K562 (cell line): Measurements from ENCODE around the gene LRRC74B. TPM values are rescaled to one million over a fixed set of nuclear protein-coding genes. Genes with fewer than 3 reads are reported as not detected.
A peak's percentile ranks its signal among the peaks of the same experiment; 100 is the strongest.

Source experiments
- ATAC-seq: fragments of 200-7000 bp; cut with Tn5 transposase; 3 replicates; pipeline ENCODE4 v1.9.1; 2020; ENCODE audit warnings: moderate library complexity
- BruUV-seq: library from RNA; stranded (reverse); fragments of 400-500 nt; replicated peaks from 2 replicates; lab custom pipeline; 2021; lab: Mats Ljungman, UMichigan
- CTCF ChIA-PET: fragments of 300-600 bp; formaldehyde crosslinking; extraction: SDS; loops from one replicate; lab custom pipeline; 2021; ENCODE audit warnings: low intra/inter-chr PET ratio; lab: Yijun Ruan, JAX
- POLR2A ChIA-PET: fragments of 300-600, 350-650 bp; sonication (Branson Sonifier 250); formaldehyde crosslinking; extraction: SDS; loops from one replicate; lab custom pipeline; 2021; ENCODE audit warnings: antibody characterized with exemption, inconsistent platforms; lab: Yijun Ruan, JAX
- DNase-seq, 4 experiments: peaks; one replicate each; pipeline versions ENCODE4 v3.0.0 to v3.0.0-alpha.2; 2011 to 2018; ENCODE audit warnings: low spot score in 3 of 4, mixed read lengths in 3 of 4; ENCODE audit errors: extremely low read depth in 1 of 4
- FAIRE-seq: peaks from 2 replicates; lab custom pipeline; 2011; peaks lifted over from hg19 to GRCh38; lab: Jason Lieb, UNC
- H2AFZ ChIP-seq: 2 replicates; pipeline ENCODE4 v1.6.0; 2011; ENCODE audit warnings: low read depth, low read length, control low read depth, inconsistent platforms
- H3K27ac ChIP-seq: fragments of 200-600 bp; 3 replicates; pipeline ENCODE4 v1.8.0; 2011; ENCODE audit warnings: low read depth, mild to moderate bottlenecking, control low read depth, inconsistent platforms, low read length, moderate library complexity, mixed read lengths; ENCODE audit errors: extremely low read depth
- H3K27me3 ChIP-seq, 2 experiments: fragments of 300-600 bp in 1 of 2; 2 replicates in 1 of 2; 3 replicates in 1 of 2; pipeline versions ENCODE4 v1.6.0 to v1.8.0; 2011; ENCODE audit warnings: inconsistent platforms in 2 of 2, low read length in 2 of 2, mild to moderate bottlenecking in 1 of 2, mixed read lengths in 1 of 2, moderate library complexity in 1 of 2; ENCODE audit not compliant: control insufficient read depth in 2 of 2, insufficient read depth in 2 of 2
- H3K36me3 ChIP-seq: fragments of 300-600 bp; 3 replicates; pipeline ENCODE4 v1.8.0; 2011; ENCODE audit warnings: mild to moderate bottlenecking, low read length, inconsistent platforms; ENCODE audit not compliant: control insufficient read depth, insufficient read depth
- H3K4me1 ChIP-seq, 2 experiments: fragments of 200-600 bp in 1 of 2; replicated peaks in 1 of 2; 2 replicates in 1 of 2; 3 replicates in 1 of 2; pipeline versions ENCODE4 v1.5.1 to v1.8.0; 2011; ENCODE audit warnings: inconsistent platforms in 2 of 2, low read length in 2 of 2, mild to moderate bottlenecking in 1 of 2, mixed read lengths in 1 of 2, moderate library complexity in 1 of 2; ENCODE audit not compliant: control insufficient read depth in 2 of 2, insufficient read depth in 2 of 2
- H3K4me2 ChIP-seq: 2 replicates; pipeline ENCODE4 v1.6.1; 2011; ENCODE audit warnings: low read length, control low read depth, inconsistent platforms, mixed read lengths; ENCODE audit not compliant: insufficient read depth
- H3K4me3 ChIP-seq: fragments of 200-600 bp; sonication (generic), shearing (Covaris generic); 2 replicates; pipeline ENCODE4 v1.5.1; 2016; ENCODE audit warnings: control low read depth, inconsistent platforms
- H3K79me2 ChIP-seq: fragments of 200-600 bp; 3 replicates; pipeline ENCODE4 v1.8.0; 2011; ENCODE audit warnings: low read length, inconsistent platforms; ENCODE audit not compliant: control insufficient read depth, insufficient read depth
- H3K9ac ChIP-seq, 2 experiments: 2 replicates each; pipeline versions ENCODE4 v1.6.0 to v1.6.1; 2011; ENCODE audit warnings: low read depth in 2 of 2, low read length in 2 of 2, control low read depth in 1 of 2, inconsistent platforms in 1 of 2, mild to moderate bottlenecking in 1 of 2, mixed read lengths in 1 of 2; ENCODE audit not compliant: insufficient read depth in 1 of 2
- H3K9me1 ChIP-seq: one replicate; pipeline ENCODE4 v1.6.0; 2011; ENCODE audit warnings: inconsistent platforms, mild to moderate bottlenecking, low read length, moderate library complexity; ENCODE audit not compliant: control insufficient read depth, insufficient read depth
- H3K9me3 ChIP-seq: replicated peaks from 2 replicates; pipeline ENCODE4 v1.5.1; 2011; ENCODE audit warnings: low read depth, low read length, inconsistent platforms; ENCODE audit not compliant: control insufficient read depth, insufficient read depth
- H4K20me1 ChIP-seq: replicated peaks from 2 replicates; pipeline ENCODE4 v1.6.1; 2011; ENCODE audit warnings: low read length, inconsistent platforms, mixed read lengths; ENCODE audit not compliant: control insufficient read depth, insufficient read depth
- CHD4 ChIP-seq: fragments of 200-600 bp; sonication (generic); IDR thresholded peaks from 3 replicates; pipeline ENCODE4 v1.6.1; 2012; ENCODE audit warnings: low read depth, mild to moderate bottlenecking, mixed read lengths, low read length, inconsistent platforms; ENCODE audit not compliant: insufficient read depth, insufficient replicate concordance, poor library complexity, severe bottlenecking
- ETV1 ChIP-seq: fragments of 450-650 bp; conservative IDR thresholded peaks from 2 replicates; pipeline ENCODE4 v1.6.1; 2016; ENCODE audit warnings: missing genetic modification characterization, control low read depth, low read depth, missing compliant biosample characterization
- EZH2 ChIP-seq: IDR thresholded peaks from 2 replicates; pipeline ENCODE4 v1.6.1; 2012; ENCODE audit warnings: low read depth, mild to moderate bottlenecking, inconsistent platforms, low read length, borderline replicate concordance
- FOXJ3 ChIP-seq: sonication (generic); formaldehyde crosslinking; IDR thresholded peaks from 2 replicates; pipeline ENCODE4 v1.4.0; 2020; ENCODE audit warnings: mild to moderate bottlenecking, missing genetic modification reagents
- MED1 ChIP-seq: sonication (generic); formaldehyde crosslinking; IDR thresholded peaks from 2 replicates; pipeline ENCODE4 v1.8.1; 2023; ENCODE audit warnings: missing genetic modification reagents, borderline replicate concordance
- MYNN ChIP-seq, 2 experiments: sonication (generic); formaldehyde crosslinking in 1 of 2; IDR thresholded peaks; 2 replicates each; pipeline versions ENCODE4 v1.5.0 to v1.6.1; 2016 to 2020; ENCODE audit warnings: antibody characterized with exemption in 1 of 2, missing genetic modification reagents in 1 of 2
- NR2C1 ChIP-seq, 2 experiments: fragments of 450-650 bp; IDR thresholded peaks; 2 replicates each; pipeline ENCODE4 v1.6.1; 2017; ENCODE audit warnings: mild to moderate bottlenecking in 2 of 2, antibody characterized with exemption in 1 of 2, inconsistent platforms in 1 of 2, missing compliant biosample characterization in 1 of 2, missing genetic modification characterization in 1 of 2
- POLR2H ChIP-seq: IDR thresholded peaks from 2 replicates; pipeline ENCODE4 v1.6.1; 2016; ENCODE audit warnings: missing genetic modification characterization, low read depth, mild to moderate bottlenecking, control low read depth, missing compliant biosample characterization, moderate library complexity
- SMARCA5 ChIP-seq: fragments of 450-650 bp; IDR thresholded peaks from 2 replicates; pipeline ENCODE4 v1.6.1; 2016
- WHSC1 ChIP-seq: IDR thresholded peaks from one replicate; pipeline ENCODE4 v1.6.1; 2012; ENCODE audit warnings: low read length, control low read depth, inconsistent platforms
- XRCC3 ChIP-seq: fragments of 450-650 bp; IDR thresholded peaks from 2 replicates; pipeline ENCODE4 v1.6.1; 2017; ENCODE audit warnings: mild to moderate bottlenecking, moderate library complexity
- ZBTB43 ChIP-seq: sonication (generic); formaldehyde crosslinking; IDR thresholded peaks from 2 replicates; pipeline ENCODE4 v1.8.0; 2023; ENCODE audit warnings: mild to moderate bottlenecking, missing genetic modification reagents
- ZNF124 ChIP-seq: sonication (generic); formaldehyde crosslinking; IDR thresholded peaks from 2 replicates; pipeline ENCODE4 v1.8.1; 2022; ENCODE audit warnings: missing genetic modification reagents
- ZNF232 ChIP-seq: sonication (generic); formaldehyde crosslinking; IDR thresholded peaks from 2 replicates; pipeline ENCODE4 v1.8.0; 2022; ENCODE audit warnings: mild to moderate bottlenecking, missing genetic modification reagents
- ZNF347 ChIP-seq: fragments of 450-650 bp; formaldehyde crosslinking; IDR thresholded peaks from 2 replicates; pipeline ENCODE4 v1.4.0; 2020; ENCODE audit warnings: low read depth, mild to moderate bottlenecking, moderate library complexity
- WGBS: fragments of 100-300 bp; shearing (Covaris generic); methylation state at CpG from one replicate; pipeline ENCODE4 v1.1.6; 2016; ENCODE audit warnings: low coverage, mixed read lengths; ENCODE audit not compliant: insufficient coverage; ENCODE audit errors: missing lambda C conversion rate; 5-methylcytosine and 5-hydroxymethylcytosine counted together
- in situ Hi-C: fragments of 300-500 bp; cut with MboI; formaldehyde crosslinking; loops from 4 replicates; pipeline ENCODE4 v1.15.0; 2018; ENCODE audit warnings: inconsistent platforms, mixed read lengths
- intact Hi-C: fragments of 100-400 bp; cut with micrococcal nuclease; formaldehyde crosslinking; loops from 2 replicates; pipeline ENCODE4 v1.14.2; 2022
- polyA plus RNA-seq, 8 experiments: library from polyadenylated mRNA; depleted of rRNA in 4 of 8; stranded (reverse) in 5 of 8; unstranded in 3 of 8; fragments of >200 nt; fragmentation: Nextera tagmentation in 2 of 8; fragmentation: Illumina TruSeq in 1 of 8; extraction: Ambion mirVana in 2 of 8; extraction: Trizol in 1 of 8; gene quantifications; 2 replicates each; pipeline versions ENCODE4 v1.2.1 to v1.2.3, GENCODE V29; 2011 to 2014; ENCODE audit warnings: inconsistent platforms in 1 of 8, missing spikeins in 1 of 8
- total RNA-seq, 7 experiments: library from RNA; depleted of rRNA in 6 of 7; stranded (reverse); fragments of >200 nt in 6 of 7; fragmentation: Illumina TruSeq in 2 of 7; extraction: Trizol in 2 of 7; gene quantifications; 2 replicates each; pipeline versions ENCODE4 v1.2.1 to v1.2.3, GENCODE V29; 2011 to 2021; ENCODE audit warnings: low replicate concordance in 1 of 7
- TF ChIP-seq, protein P1 (sequence below): sonication (generic); formaldehyde crosslinking; IDR thresholded peaks from 2 replicates; pipeline ENCODE4 v1.8.0; 2022; ENCODE audit warnings: mild to moderate bottlenecking, missing genetic modification reagents

Gene LRRC74B
- total and polyA plus RNA-seq, 9 of the 15 experiments (the other 6 are each of a cell fraction or from before 2014, with no cell fraction given) = not detected

GRCh38 chr22:21068681-21069276 lies 23.0 kb downstream of the LRRC74B start (continued):
- TF ChIP-seq POLR2H (tag) (no peak), CHD4 (no peak), XRCC3 (no peak), ZNF347 (CRISPR knock-in tag) (no peak), SMARCA5 (no peak), ZNF124 (no peak), WHSC1 (no peak)
- TF ChIP-seq, protein P1, sequence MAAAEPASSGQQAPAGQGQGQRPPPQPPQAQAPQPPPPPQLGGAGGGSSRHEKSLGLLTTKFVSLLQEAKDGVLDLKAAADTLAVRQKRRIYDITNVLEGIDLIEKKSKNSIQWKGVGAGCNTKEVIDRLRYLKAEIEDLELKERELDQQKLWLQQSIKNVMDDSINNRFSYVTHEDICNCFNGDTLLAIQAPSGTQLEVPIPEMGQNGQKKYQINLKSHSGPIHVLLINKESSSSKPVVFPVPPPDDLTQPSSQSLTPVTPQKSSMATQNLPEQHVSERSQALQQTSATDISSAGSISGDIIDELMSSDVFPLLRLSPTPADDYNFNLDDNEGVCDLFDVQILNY (CRISPR knock-in tag) = no peak

DNA sequence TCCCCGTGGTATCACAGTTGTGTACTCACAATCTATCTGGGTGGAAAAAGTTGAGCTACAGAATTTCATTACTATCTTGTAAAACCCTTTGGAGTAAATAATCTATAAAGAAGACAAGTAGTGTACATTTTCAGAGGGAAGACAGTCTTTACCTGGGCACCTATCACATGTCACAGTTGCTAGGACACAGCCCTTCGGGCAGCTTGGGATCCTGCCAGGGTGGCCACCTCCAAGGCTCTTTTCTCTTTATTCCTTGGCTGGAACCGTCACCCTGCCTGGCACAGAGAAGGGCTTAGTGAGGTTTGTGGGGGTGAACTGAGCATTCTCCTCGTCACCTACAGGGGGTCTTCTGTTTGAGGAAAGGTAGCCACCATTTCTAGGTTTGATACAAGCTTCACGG lies 23.6 kb downstream of the LRRC74B start:
- WGBS = 2% methylated on average over 5 of the region's 5 CpGs
- CTCF ChIA-PET = no interaction called here
- FAIRE-seq = no peak

More for the DNA sequence above, 23.6 kb downstream of the LRRC74B start:
- DNase-seq (peak in 1 of 4 experiments; percentile 17), ATAC-seq (no peak)
- Histone ChIP-seq H3K36me3 (no peaks in the 10 kb centered on the region), H3K9ac (no peak overlapping the region), H4K20me1 (peaks cover 8% of the 10 kb centered on the region), H3K4me2 (no peak overlapping the region), H3K4me3 (no peak overlapping the region), H2AFZ (no peak overlapping the region), H3K27me3 (peaks cover 63 to 76% of the 10 kb centered on the region in 2 experiments), H3K79me2 (no peaks in the 10 kb centered on the region), H3K4me1 (peaks cover 0 to 3% of the 10 kb centered on the region in 2 experiments; a peak in 1 of 5 replicates), H3K9me3 (peaks cover 5% of the 10 kb centered on the region), H3K9me1 (no peaks in the 10 kb centered on the region), H3K27ac (no peak overlapping the region)
- POLR2A ChIA-PET = interaction anchor here (0.6 to 1.6 kb wide), 4 partner anchors 9 to 31 kb away, joined by 3 to 7 read pairs (median 4); no protein-coding TSS in a partner anchor
- no peak for TF ChIP-seq NR2C1 (IDR thresholded peaks at IDR 0.05)
- 0 out of 2 replicates have a peak, but pooled peaks have one; percentile 3 for TF ChIP-seq NR2C1 (tag; IDR thresholded peaks at IDR 0.05)
- TF ChIP-seq MYNN (IDR thresholded peaks at IDR 0.05) = no peak
- TF ChIP-seq MYNN (CRISPR knock-in tag; IDR thresholded peaks at IDR 0.05) = no peak
- no peak for TF ChIP-seq ZBTB43 (CRISPR knock-in tag)
- TF ChIP-seq ZNF232 (CRISPR knock-in tag) = no peak
- TF ChIP-seq FOXJ3 (CRISPR knock-in tag) = 0 out of 2 replicates have a peak, but pooled peaks have one; percentile 34
- TF ChIP-seq MED1 (CRISPR knock-in tag) = 0 out of 2 replicates have a peak, but pooled peaks have one; percentile 57
- TF ChIP-seq EZH2 = no peak
- no peak for TF ChIP-seq ETV1
- in situ Hi-C loops = no loop called here
- no TSS peak for BruUV-seq
- intact Hi-C loops = loop anchor here (5.0 kb wide), 2 partner anchors 47 to 107 kb away; no protein-coding TSS in a partner anchor
